HEK293 (cell line): ENCODE data around the gene C4orf50.

ENCODE experiments used
- CTCF ChIA-PET: fragments of 350-600 bp; formaldehyde crosslinking; extraction: SDS; loops from one replicate; lab custom pipeline; 2021; ENCODE audit warnings: antibody characterized with exemption; lab: Yijun Ruan, JAX
- POLR2A ChIA-PET: fragments of 300-600 bp; formaldehyde crosslinking; extraction: SDS; loops from one replicate; lab custom pipeline; 2020; ENCODE audit warnings: antibody characterized with exemption, inconsistent platforms; lab: Yijun Ruan, JAX
- H3K27ac ChIP-seq: fragments of 200-500 bp; sonication (Bioruptor generic); 2 replicates; pipeline ENCODE4 v1.5.1; 2014; ENCODE audit warnings: low read depth, low read length, control low read depth, inconsistent platforms; ENCODE audit errors: extremely low read depth
- H3K36me3 ChIP-seq, 2 experiments: fragments of 200-500 bp in 1 of 2; sonication (Bioruptor generic) in 1 of 2; 1 replicate in 1 of 2; 2 replicates in 1 of 2; pipeline ENCODE4 v1.5.1; 2014 to 2017; ENCODE audit warnings: inconsistent platforms in 2 of 2, low read length in 2 of 2; ENCODE audit not compliant: control insufficient read depth in 2 of 2, insufficient read depth in 1 of 2
- H3K4me1 ChIP-seq: fragments of 200-500 bp; sonication (Bioruptor generic); 2 replicates; pipeline ENCODE4 v1.5.1; 2014; ENCODE audit warnings: mild to moderate bottlenecking, low read length, inconsistent platforms; ENCODE audit not compliant: control insufficient read depth, insufficient read depth
- H3K4me3 ChIP-seq: 2 replicates; pipeline ENCODE4 v1.5.1; 2011; ENCODE audit warnings: low read depth, mild to moderate bottlenecking, control low read depth, low read length, moderate library complexity
- H3K9me3 ChIP-seq: fragments of 200-500 bp; sonication (Bioruptor generic); 2 replicates; pipeline ENCODE4 v1.5.1; 2014; ENCODE audit warnings: low read depth, low read length, inconsistent platforms; ENCODE audit not compliant: control insufficient read depth, insufficient read depth
- ZFP3 ChIP-seq: fragments of 450-650 bp; formaldehyde crosslinking; IDR thresholded peaks from 2 replicates; pipeline ENCODE4 v1.5.1; 2016; ENCODE audit warnings: low read depth, missing biosample characterization, missing genetic modification characterization
- ZNF16 ChIP-seq: fragments of 450-650 bp; formaldehyde crosslinking; IDR thresholded peaks from 2 replicates; pipeline ENCODE4 v1.5.1; 2016; ENCODE audit warnings: low read depth, missing biosample characterization, missing genetic modification characterization
- ZNF214 ChIP-seq: fragments of 450-650 bp; formaldehyde crosslinking; IDR thresholded peaks from 2 replicates; pipeline ENCODE4 v1.5.1; 2017; ENCODE audit warnings: missing biosample characterization, mild to moderate bottlenecking, missing genetic modification characterization, borderline replicate concordance
- ZNF292 ChIP-seq: fragments of 450-650 bp; formaldehyde crosslinking; IDR thresholded peaks from 2 replicates; pipeline ENCODE4 v1.5.1; 2016; ENCODE audit warnings: low read depth, missing biosample characterization, missing genetic modification characterization, borderline replicate concordance
- ZNF354C ChIP-seq: fragments of 450-650 bp; formaldehyde crosslinking; IDR thresholded peaks from 2 replicates; pipeline ENCODE4 v1.5.1; 2016; ENCODE audit warnings: missing biosample characterization, missing genetic modification characterization, low read depth, borderline replicate concordance
- ZNF558 ChIP-seq: fragments of 450-650 bp; formaldehyde crosslinking; IDR thresholded peaks from 2 replicates; pipeline ENCODE4 v1.5.1; 2016; ENCODE audit warnings: missing biosample characterization, missing genetic modification characterization
- ZNF561 ChIP-seq: fragments of 450-650 bp; IDR thresholded peaks from 2 replicates; pipeline ENCODE4 v1.5.1; 2018; ENCODE audit warnings: missing biosample characterization, missing genetic modification characterization, borderline replicate concordance
- ZNF76 ChIP-seq: fragments of 450-650 bp; formaldehyde crosslinking; IDR thresholded peaks from 2 replicates; pipeline ENCODE4; 2016; ENCODE audit warnings: low read depth, missing biosample characterization, missing genetic modification characterization, borderline replicate concordance
- TF ChIP-seq, protein P1 (sequence below): fragments of 450-650 bp; formaldehyde crosslinking; IDR thresholded peaks from 2 replicates; pipeline ENCODE4 v1.5.1; 2016; ENCODE audit warnings: missing biosample characterization, missing genetic modification characterization
- TF ChIP-seq, protein P2 (sequence below): fragments of 450-650 bp; formaldehyde crosslinking; IDR thresholded peaks from 2 replicates; pipeline ENCODE4 v1.5.1; 2016; ENCODE audit warnings: missing biosample characterization, missing genetic modification characterization
- TF ChIP-seq, protein P3 (sequence below): fragments of 450-650 bp; formaldehyde crosslinking; IDR thresholded peaks from 2 replicates; pipeline ENCODE4 v1.5.1; 2017; ENCODE audit warnings: missing biosample characterization, missing genetic modification characterization
- TF ChIP-seq, protein P4 (sequence below): fragments of 450-650 bp; formaldehyde crosslinking; IDR thresholded peaks from 2 replicates; pipeline ENCODE4 v1.5.1; 2017; ENCODE audit warnings: missing biosample characterization, missing genetic modification characterization
- TF ChIP-seq, protein P5 (sequence below): fragments of 450-650 bp; formaldehyde crosslinking; IDR thresholded peaks from 2 replicates; pipeline ENCODE4 v1.5.1; 2016; ENCODE audit warnings: missing biosample characterization, missing genetic modification characterization, borderline replicate concordance
- TF ChIP-seq, protein P6 (sequence below): fragments of 450-650 bp; formaldehyde crosslinking; IDR thresholded peaks from 2 replicates; pipeline ENCODE4; 2016; ENCODE audit warnings: missing biosample characterization, missing genetic modification characterization
- TF ChIP-seq, protein P7 (sequence below): fragments of 450-650 bp; formaldehyde crosslinking; IDR thresholded peaks from 2 replicates; pipeline ENCODE4 v1.5.1; 2016; ENCODE audit warnings: missing biosample characterization, missing genetic modification characterization, borderline replicate concordance

C4orf50 gene

DNA sequence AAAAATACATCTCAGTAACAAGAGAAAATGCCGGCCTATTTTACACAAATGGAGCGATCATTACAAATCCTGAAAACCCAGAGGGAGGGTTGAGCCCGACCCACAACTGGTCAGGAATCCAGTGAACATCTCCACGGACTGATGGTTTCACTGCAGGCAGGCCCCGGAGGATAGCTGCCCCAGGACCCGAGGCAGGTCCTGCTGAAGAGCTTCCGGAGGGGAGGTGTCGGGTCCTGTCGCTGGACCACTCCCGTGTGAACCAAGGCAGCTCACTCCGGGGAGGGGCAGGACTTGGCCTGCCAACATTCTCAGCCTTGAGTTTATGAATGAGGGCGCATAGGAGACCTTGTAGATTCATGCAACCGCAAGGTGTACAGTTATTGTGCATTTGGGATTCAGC, 120.6 kb downstream of the C4orf50 start (continued):
- TF ChIP-seq, protein P1, sequence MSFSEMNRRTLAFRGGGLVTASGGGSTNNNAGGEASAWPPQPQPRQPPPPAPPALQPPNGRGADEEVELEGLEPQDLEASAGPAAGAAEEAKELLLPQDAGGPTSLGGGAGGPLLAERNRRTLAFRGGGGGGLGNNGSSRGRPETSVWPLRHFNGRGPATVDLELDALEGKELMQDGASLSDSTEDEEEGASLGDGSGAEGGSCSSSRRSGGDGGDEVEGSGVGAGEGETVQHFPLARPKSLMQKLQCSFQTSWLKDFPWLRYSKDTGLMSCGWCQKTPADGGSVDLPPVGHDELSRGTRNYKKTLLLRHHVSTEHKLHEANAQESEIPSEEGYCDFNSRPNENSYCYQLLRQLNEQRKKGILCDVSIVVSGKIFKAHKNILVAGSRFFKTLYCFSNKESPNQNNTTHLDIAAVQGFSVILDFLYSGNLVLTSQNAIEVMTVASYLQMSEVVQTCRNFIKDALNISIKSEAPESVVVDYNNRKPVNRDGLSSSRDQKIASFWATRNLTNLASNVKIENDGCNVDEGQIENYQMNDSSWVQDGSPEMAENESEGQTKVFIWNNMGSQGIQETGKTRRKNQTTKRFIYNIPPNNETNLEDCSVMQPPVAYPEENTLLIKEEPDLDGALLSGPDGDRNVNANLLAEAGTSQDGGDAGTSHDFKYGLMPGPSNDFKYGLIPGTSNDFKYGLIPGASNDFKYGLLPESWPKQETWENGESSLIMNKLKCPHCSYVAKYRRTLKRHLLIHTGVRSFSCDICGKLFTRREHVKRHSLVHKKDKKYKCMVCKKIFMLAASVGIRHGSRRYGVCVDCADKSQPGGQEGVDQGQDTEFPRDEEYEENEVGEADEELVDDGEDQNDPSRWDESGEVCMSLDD (tag by site-specific recombination), result no peak
- TF ChIP-seq, all 188 proteins: peak for 0

DNA sequence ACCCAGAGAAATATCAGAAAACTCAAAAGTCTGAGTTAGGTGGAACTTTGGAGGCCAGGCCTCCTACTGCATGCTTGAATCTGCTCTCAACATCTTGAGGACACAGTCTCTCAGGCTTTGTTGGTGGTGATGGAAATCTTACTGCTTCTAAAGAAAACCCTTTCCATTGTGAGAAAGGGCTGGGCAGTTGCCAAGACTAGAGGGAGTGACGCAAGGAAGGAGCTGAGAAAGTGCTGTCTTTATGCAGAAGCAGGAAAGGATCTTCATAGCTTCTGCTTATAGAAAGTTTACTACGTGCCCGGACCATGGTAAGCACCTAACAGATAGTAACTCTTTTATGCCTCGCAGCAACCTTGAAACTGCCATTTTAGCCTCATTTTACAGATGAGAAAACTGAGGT, 122.9 kb downstream of the C4orf50 start:
- Histone ChIP-seq H3K36me3 (no peaks in the 10 kb centered on the region), H3K4me1 (no peaks in the 10 kb centered on the region), H3K27ac (no peak overlapping the region), H3K9me3 (no peaks in the 10 kb centered on the region), H3K4me3 (no peak overlapping the region)
- POLR2A ChIA-PET, result no interaction called here
- CTCF ChIA-PET, result no interaction called here
- TF ChIP-seq ZNF354C (tag by site-specific recombination) (no peak), ZNF558 (tag by site-specific recombination) (no peak), ZNF214 (tag by site-specific recombination) (no peak), ZNF292 (tag by site-specific recombination) (no peak), ZNF76 (no peak), ZFP3 (tag by site-specific recombination) (no peak), ZNF561 (tag by site-specific recombination) (no peak), ZNF16 (tag by site-specific recombination) (no peak)
- TF ChIP-seq, protein P2, sequence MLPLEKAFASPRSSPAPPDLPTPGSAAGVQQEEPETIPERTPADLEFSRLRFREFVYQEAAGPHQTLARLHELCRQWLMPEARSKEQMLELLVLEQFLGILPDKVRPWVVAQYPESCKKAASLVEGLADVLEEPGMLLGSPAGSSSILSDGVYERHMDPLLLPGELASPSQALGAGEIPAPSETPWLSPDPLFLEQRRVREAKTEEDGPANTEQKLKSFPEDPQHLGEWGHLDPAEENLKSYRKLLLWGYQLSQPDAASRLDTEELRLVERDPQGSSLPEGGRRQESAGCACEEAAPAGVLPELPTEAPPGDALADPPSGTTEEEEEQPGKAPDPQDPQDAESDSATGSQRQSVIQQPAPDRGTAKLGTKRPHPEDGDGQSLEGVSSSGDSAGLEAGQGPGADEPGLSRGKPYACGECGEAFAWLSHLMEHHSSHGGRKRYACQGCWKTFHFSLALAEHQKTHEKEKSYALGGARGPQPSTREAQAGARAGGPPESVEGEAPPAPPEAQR, result no peak
- TF ChIP-seq, protein P3, sequence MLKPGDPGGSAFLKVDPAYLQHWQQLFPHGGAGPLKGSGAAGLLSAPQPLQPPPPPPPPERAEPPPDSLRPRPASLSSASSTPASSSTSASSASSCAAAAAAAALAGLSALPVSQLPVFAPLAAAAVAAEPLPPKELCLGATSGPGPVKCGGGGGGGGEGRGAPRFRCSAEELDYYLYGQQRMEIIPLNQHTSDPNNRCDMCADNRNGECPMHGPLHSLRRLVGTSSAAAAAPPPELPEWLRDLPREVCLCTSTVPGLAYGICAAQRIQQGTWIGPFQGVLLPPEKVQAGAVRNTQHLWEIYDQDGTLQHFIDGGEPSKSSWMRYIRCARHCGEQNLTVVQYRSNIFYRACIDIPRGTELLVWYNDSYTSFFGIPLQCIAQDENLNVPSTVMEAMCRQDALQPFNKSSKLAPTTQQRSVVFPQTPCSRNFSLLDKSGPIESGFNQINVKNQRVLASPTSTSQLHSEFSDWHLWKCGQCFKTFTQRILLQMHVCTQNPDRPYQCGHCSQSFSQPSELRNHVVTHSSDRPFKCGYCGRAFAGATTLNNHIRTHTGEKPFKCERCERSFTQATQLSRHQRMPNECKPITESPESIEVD (tag by site-specific recombination), result no peak
- TF ChIP-seq, protein P4, sequence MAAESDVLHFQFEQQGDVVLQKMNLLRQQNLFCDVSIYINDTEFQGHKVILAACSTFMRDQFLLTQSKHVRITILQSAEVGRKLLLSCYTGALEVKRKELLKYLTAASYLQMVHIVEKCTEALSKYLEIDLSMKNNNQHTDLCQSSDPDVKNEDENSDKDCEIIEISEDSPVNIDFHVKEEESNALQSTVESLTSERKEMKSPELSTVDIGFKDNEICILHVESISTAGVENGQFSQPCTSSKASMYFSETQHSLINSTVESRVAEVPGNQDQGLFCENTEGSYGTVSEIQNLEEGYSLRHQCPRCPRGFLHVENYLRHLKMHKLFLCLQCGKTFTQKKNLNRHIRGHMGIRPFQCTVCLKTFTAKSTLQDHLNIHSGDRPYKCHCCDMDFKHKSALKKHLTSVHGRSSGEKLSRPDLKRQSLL (tag by site-specific recombination), result no peak
- TF ChIP-seq, protein P5, sequence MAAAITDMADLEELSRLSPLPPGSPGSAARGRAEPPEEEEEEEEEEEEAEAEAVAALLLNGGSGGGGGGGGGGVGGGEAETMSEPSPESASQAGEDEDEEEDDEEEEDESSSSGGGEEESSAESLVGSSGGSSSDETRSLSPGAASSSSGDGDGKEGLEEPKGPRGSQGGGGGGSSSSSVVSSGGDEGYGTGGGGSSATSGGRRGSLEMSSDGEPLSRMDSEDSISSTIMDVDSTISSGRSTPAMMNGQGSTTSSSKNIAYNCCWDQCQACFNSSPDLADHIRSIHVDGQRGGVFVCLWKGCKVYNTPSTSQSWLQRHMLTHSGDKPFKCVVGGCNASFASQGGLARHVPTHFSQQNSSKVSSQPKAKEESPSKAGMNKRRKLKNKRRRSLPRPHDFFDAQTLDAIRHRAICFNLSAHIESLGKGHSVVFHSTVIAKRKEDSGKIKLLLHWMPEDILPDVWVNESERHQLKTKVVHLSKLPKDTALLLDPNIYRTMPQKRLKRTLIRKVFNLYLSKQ (tag by site-specific recombination), result no peak
- TF ChIP-seq, protein P6, sequence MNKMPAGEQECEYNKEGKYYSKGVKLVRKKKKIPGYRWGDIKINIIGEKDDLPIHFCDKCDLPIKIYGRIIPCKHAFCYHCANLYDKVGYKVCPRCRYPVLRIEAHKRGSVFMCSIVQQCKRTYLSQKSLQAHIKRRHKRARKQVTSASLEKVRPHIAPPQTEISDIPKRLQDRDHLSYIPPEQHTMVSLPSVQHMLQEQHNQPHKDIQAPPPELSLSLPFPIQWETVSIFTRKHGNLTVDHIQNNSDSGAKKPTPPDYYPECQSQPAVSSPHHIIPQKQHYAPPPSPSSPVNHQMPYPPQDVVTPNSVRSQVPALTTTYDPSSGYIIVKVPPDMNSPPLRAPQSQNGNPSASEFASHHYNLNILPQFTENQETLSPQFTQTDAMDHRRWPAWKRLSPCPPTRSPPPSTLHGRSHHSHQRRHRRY, result no peak
- TF ChIP-seq, protein P1 (tag by site-specific recombination), result no peak
- TF ChIP-seq, protein P7, sequence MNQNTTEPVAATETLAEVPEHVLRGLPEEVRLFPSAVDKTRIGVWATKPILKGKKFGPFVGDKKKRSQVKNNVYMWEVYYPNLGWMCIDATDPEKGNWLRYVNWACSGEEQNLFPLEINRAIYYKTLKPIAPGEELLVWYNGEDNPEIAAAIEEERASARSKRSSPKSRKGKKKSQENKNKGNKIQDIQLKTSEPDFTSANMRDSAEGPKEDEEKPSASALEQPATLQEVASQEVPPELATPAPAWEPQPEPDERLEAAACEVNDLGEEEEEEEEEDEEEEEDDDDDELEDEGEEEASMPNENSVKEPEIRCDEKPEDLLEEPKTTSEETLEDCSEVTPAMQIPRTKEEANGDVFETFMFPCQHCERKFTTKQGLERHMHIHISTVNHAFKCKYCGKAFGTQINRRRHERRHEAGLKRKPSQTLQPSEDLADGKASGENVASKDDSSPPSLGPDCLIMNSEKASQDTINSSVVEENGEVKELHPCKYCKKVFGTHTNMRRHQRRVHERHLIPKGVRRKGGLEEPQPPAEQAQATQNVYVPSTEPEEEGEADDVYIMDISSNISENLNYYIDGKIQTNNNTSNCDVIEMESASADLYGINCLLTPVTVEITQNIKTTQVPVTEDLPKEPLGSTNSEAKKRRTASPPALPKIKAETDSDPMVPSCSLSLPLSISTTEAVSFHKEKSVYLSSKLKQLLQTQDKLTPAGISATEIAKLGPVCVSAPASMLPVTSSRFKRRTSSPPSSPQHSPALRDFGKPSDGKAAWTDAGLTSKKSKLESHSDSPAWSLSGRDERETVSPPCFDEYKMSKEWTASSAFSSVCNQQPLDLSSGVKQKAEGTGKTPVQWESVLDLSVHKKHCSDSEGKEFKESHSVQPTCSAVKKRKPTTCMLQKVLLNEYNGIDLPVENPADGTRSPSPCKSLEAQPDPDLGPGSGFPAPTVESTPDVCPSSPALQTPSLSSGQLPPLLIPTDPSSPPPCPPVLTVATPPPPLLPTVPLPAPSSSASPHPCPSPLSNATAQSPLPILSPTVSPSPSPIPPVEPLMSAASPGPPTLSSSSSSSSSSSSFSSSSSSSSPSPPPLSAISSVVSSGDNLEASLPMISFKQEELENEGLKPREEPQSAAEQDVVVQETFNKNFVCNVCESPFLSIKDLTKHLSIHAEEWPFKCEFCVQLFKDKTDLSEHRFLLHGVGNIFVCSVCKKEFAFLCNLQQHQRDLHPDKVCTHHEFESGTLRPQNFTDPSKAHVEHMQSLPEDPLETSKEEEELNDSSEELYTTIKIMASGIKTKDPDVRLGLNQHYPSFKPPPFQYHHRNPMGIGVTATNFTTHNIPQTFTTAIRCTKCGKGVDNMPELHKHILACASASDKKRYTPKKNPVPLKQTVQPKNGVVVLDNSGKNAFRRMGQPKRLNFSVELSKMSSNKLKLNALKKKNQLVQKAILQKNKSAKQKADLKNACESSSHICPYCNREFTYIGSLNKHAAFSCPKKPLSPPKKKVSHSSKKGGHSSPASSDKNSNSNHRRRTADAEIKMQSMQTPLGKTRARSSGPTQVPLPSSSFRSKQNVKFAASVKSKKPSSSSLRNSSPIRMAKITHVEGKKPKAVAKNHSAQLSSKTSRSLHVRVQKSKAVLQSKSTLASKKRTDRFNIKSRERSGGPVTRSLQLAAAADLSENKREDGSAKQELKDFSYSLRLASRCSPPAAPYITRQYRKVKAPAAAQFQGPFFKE (tag by site-specific recombination), result no peak
